Measurements from ENCODE around the gene CSNK2A1. TPM values are rescaled to one million over a fixed set of nuclear protein-coding genes. Genes with fewer than 3 reads are reported as not detected.
"Not testable (repeated sequence)": the region's sequence is repeated elsewhere in the genome, so short reads cannot be mapped to it uniquely, and the experiment has no call there.

Gene CSNK2A1
- total and polyA plus RNA-seq, 2 donors (not counting 1 experiment from before 2014, with no cell fraction given) = 28.3 to 125 TPM

GRCh38 chr20:478010-478948 is 65.3 kb downstream of the CSNK2A1 start:
- H3K4me3 ChIP-seq (ENCODE audit: control extremely low read depth in 1 of 5, extremely low read depth in 1 of 5, insufficient read depth in 1 of 5, low read depth in 2 of 5, low read length in 4 of 5) = no peak overlapping the region
- H3K4me1 ChIP-seq (ENCODE audit: control insufficient read depth in 2 of 2, insufficient read depth in 2 of 2, low read length in 2 of 2) = no peaks in the 10 kb centered on the region
- TF ChIP-seq EZH2 (IDR thresholded peaks at IDR 0.05; ENCODE audit: borderline replicate concordance, insufficient read depth, low read depth, low read length, poor library complexity, severe bottlenecking) (no peak), CTCF (IDR thresholded peaks at IDR 0.05) (no peak)
- no peak overlapping the region for H3K4me2 ChIP-seq (replicated peaks; ENCODE audit: low read depth, low read length, poor library complexity, severe bottlenecking)
- no peaks in the 10 kb centered on the region for H3K27me3 Mint-ChIP-seq
- H4K20me1 ChIP-seq (ENCODE audit: control insufficient read depth, insufficient read depth, low read length, poor library complexity, severe bottlenecking) = no peaks in the 10 kb centered on the region
- POLR2A ChIA-PET = interaction anchor here (0.6 kb wide), 1 partner anchor 134 kb away, joined by 3 read pairs; no protein-coding TSS in a partner anchor
- H3K27ac ChIP-seq (ENCODE audit: low read length in 2 of 2) = no peak overlapping the region
- H3K27me3 ChIP-seq (replicated peaks in 1 of 4; ENCODE audit: control extremely low read depth in 1 of 4, control insufficient read depth in 3 of 4, insufficient read depth in 4 of 4, low read length in 3 of 4) = no peaks in the 10 kb centered on the region
- H3K9ac ChIP-seq (ENCODE audit: low read length) = no peak overlapping the region
- no peak overlapping the region for H3K27ac Mint-ChIP-seq
- H3K79me2 ChIP-seq (ENCODE audit: control insufficient read depth, insufficient read depth, low read length) = no peaks in the 10 kb centered on the region
- ATAC-seq (ENCODE audit: low read depth) = no peak
- no peaks in the 10 kb centered on the region for H3K9me3 Mint-ChIP-seq (ENCODE audit: insufficient read depth)
- no peak for DNase-seq
- peaks cover 2% of the 10 kb centered on the region for H3K4me1 Mint-ChIP-seq
- CTCF ChIA-PET = interaction anchor here (0.7 to 10.0 kb wide), 14 partner anchors 9 to 212 kb away, joined by 3 to 169 read pairs (median 6); partner anchors contain the start of genes RBCK1 and TBC1D20
- no peaks in the 10 kb centered on the region for H3K9me3 ChIP-seq (ENCODE audit: control extremely low read depth in 1 of 3, control insufficient read depth in 2 of 3, insufficient read depth in 1 of 3, low read length in 2 of 3)
- H3K36me3 ChIP-seq (replicated peaks in 1 of 2; ENCODE audit: control extremely low read depth in 1 of 2, control insufficient read depth in 1 of 2, extremely low read depth in 1 of 2, insufficient read depth in 2 of 2, low read length in 1 of 2) = peaks cover 0 to 28% of the 10 kb centered on the region in 2 experiments
- 100% methylated on average over 1 of the region's 8 CpGs for WGBS (ENCODE audit: insufficient coverage)
- intact Hi-C loops (cut with micrococcal nuclease) = no loop called here
- H3K4me3 Mint-ChIP-seq = no peak overlapping the region
- no peak overlapping the region for H2AFZ ChIP-seq (ENCODE audit: insufficient read depth, low read depth, low read length, poor library complexity, severe bottlenecking)

GRCh38 chr20:476561-477249 is 66.9 kb downstream of the CSNK2A1 start:
- WGBS (ENCODE audit: insufficient coverage) = 100% methylated on average over 2 of the region's 6 CpGs
- H3K27ac ChIP-seq (ENCODE audit: low read length in 2 of 2); H3K4me3 Mint-ChIP-seq; ATAC-seq (ENCODE audit: low read depth); H2AFZ ChIP-seq (ENCODE audit: insufficient read depth, low read depth, low read length, poor library complexity, severe bottlenecking); H3K9me3 ChIP-seq (ENCODE audit: control extremely low read depth in 1 of 3, control insufficient read depth in 2 of 3, insufficient read depth in 1 of 3, low read length in 2 of 3); H3K27ac Mint-ChIP-seq; H3K4me2 ChIP-seq (replicated peaks; ENCODE audit: low read depth, low read length, poor library complexity, severe bottlenecking); H3K79me2 ChIP-seq (ENCODE audit: control insufficient read depth, insufficient read depth, low read length); H3K4me1 ChIP-seq (ENCODE audit: control insufficient read depth in 2 of 2, insufficient read depth in 2 of 2, low read length in 2 of 2); H3K9ac ChIP-seq (ENCODE audit: low read length); H3K4me3 ChIP-seq (ENCODE audit: control extremely low read depth in 1 of 5, extremely low read depth in 1 of 5, insufficient read depth in 1 of 5, low read depth in 2 of 5, low read length in 4 of 5); H4K20me1 ChIP-seq (ENCODE audit: control insufficient read depth, insufficient read depth, low read length, poor library complexity, severe bottlenecking); DNase-seq; intact Hi-C loops (cut with micrococcal nuclease); H3K4me1 Mint-ChIP-seq; H3K27me3 ChIP-seq (replicated peaks in 1 of 4; ENCODE audit: control extremely low read depth in 1 of 4, control insufficient read depth in 3 of 4, insufficient read depth in 4 of 4, low read length in 3 of 4); H3K27me3 Mint-ChIP-seq; H3K9me3 Mint-ChIP-seq (ENCODE audit: insufficient read depth): not testable (repeated sequence)
- ChIA-PET CTCF (interaction anchor here (1.0 to 10.0 kb wide), 5 partner anchors 14 to 123 kb away, joined by 3 to 169 read pairs (median 5); partner anchors contain the start of gene TBC1D20), POLR2A (interaction anchor here (1.0 to 1.1 kb wide), 2 partner anchors 122 to 152 kb away, joined by 4 to 5 read pairs; no protein-coding TSS in a partner anchor)
- peaks cover 0 to 13% of the 10 kb centered on the region in 2 experiments for H3K36me3 ChIP-seq (replicated peaks in 1 of 2; ENCODE audit: control extremely low read depth in 1 of 2, control insufficient read depth in 1 of 2, extremely low read depth in 1 of 2, insufficient read depth in 2 of 2, low read length in 1 of 2)
